SK-N-SH treated with all-trans-retinoic acid at 6 μM for 48 hours (cell line): Measurements from ENCODE around the gene MOGAT1.

Experiments
- ATAC-seq: fragments of 200-7000 bp; cut with Tn5 transposase; 3 replicates; pipeline ENCODE4 v1.9.1; 2020; ENCODE audit warnings: mild to moderate bottlenecking, moderate library complexity
- ARNTL ChIP-seq: fragments of 450-650 bp; formaldehyde crosslinking; IDR thresholded peaks from 2 replicates; pipeline ENCODE4 v1.5.0; 2020; ENCODE audit warnings: low read depth, mild to moderate bottlenecking, moderate library complexity, borderline replicate concordance
- BACH2 ChIP-seq: fragments of 250-450 bp; sonication (Bioruptor Pico); IDR thresholded peaks from 2 replicates; pipeline ENCODE4 v1.9.0; 2021; ENCODE audit warnings: mild to moderate bottlenecking, borderline replicate concordance
- CSDC2 ChIP-seq: fragments of 250-450 bp; sonication (Bioruptor Pico); IDR thresholded peaks from 2 replicates; pipeline ENCODE4 v1.5.0; 2020; ENCODE audit warnings: mild to moderate bottlenecking, moderate library complexity
- GLIS3 ChIP-seq: fragments of 250-450 bp; sonication (Bioruptor Pico); IDR thresholded peaks from 2 replicates; pipeline ENCODE4 v1.5.0; 2020; ENCODE audit warnings: mild to moderate bottlenecking, moderate library complexity
- ISL1 ChIP-seq: fragments of 250-450 bp; sonication (Bioruptor Pico); IDR thresholded peaks from 2 replicates; pipeline ENCODE4 v2.1.2; 2022; ENCODE audit warnings: mild to moderate bottlenecking, moderate library complexity
- OSR1 ChIP-seq: fragments of 250-450 bp; sonication (Bioruptor Pico); IDR thresholded peaks from 2 replicates; pipeline ENCODE4 v1.8.0; 2022; ENCODE audit warnings: moderate library complexity, mild to moderate bottlenecking, inconsistent platforms
- PPARA ChIP-seq: fragments of 250-450 bp; sonication (Bioruptor Pico); IDR thresholded peaks from 2 replicates; pipeline ENCODE4 v1.5.0; 2020; ENCODE audit warnings: mild to moderate bottlenecking, borderline replicate concordance
- RARB ChIP-seq: fragments of 250-450 bp; sonication (Bioruptor Pico); IDR thresholded peaks from 2 replicates; pipeline ENCODE4 v1.8.0; 2021; ENCODE audit warnings: mild to moderate bottlenecking, moderate library complexity
- SNAI2 ChIP-seq: fragments of 250-450 bp; sonication (Bioruptor Pico); IDR thresholded peaks from 2 replicates; pipeline ENCODE4 v1.5.0; 2020; ENCODE audit warnings: mild to moderate bottlenecking, moderate library complexity
- TCF4 ChIP-seq: fragments of 250-450 bp; sonication (Bioruptor Pico); IDR thresholded peaks from 2 replicates; pipeline ENCODE4 v1.8.0; 2021; ENCODE audit warnings: mild to moderate bottlenecking, moderate library complexity, borderline replicate concordance
- ZC3H10 ChIP-seq: fragments of 250-450 bp; sonication (Bioruptor Pico); IDR thresholded peaks from 2 replicates; pipeline ENCODE4 v1.5.1; 2021; ENCODE audit warnings: mild to moderate bottlenecking, moderate library complexity
- ZFP30 ChIP-seq: fragments of 450-650 bp; formaldehyde crosslinking; IDR thresholded peaks from 2 replicates; pipeline ENCODE4 v1.5.0; 2022; ENCODE audit warnings: mild to moderate bottlenecking, moderate library complexity
- ZNF565 ChIP-seq: fragments of 450-650 bp; formaldehyde crosslinking; conservative IDR thresholded peaks from 2 replicates; pipeline ENCODE4 v1.5.0; 2020; ENCODE audit warnings: low read depth, mild to moderate bottlenecking, moderate library complexity
- ZNF70 ChIP-seq: fragments of 450-650 bp; formaldehyde crosslinking; IDR thresholded peaks from 2 replicates; pipeline ENCODE4 v1.5.0; 2020; ENCODE audit warnings: mild to moderate bottlenecking, moderate library complexity
- ZNF8 ChIP-seq: fragments of 450-650 bp; formaldehyde crosslinking; IDR thresholded peaks from 2 replicates; pipeline ENCODE4 v1.5.0; 2020; ENCODE audit warnings: mild to moderate bottlenecking, moderate library complexity
- TF ChIP-seq, protein P1 (sequence below): fragments of 250-450 bp; sonication (Bioruptor Pico); IDR thresholded peaks from 2 replicates; pipeline ENCODE4 v1.5.1; 2021; ENCODE audit warnings: mild to moderate bottlenecking, moderate library complexity
- TF ChIP-seq, protein P2 (sequence below): fragments of 250-450 bp; sonication (Bioruptor Pico); IDR thresholded peaks from 2 replicates; pipeline ENCODE4 v1.5.0; 2020; ENCODE audit warnings: mild to moderate bottlenecking, moderate library complexity
- TF ChIP-seq, protein P3 (sequence below): fragments of 250-450 bp; sonication (Bioruptor Pico); IDR thresholded peaks from 2 replicates; pipeline ENCODE4 v1.8.0; 2021; ENCODE audit warnings: low read depth, mild to moderate bottlenecking, moderate library complexity, borderline replicate concordance
- TF ChIP-seq, protein P4 (sequence below): fragments of 250-450 bp; sonication (Bioruptor Pico); IDR thresholded peaks from 2 replicates; pipeline ENCODE4 v1.8.0; 2020; ENCODE audit warnings: mild to moderate bottlenecking, moderate library complexity, borderline replicate concordance

MOGAT1 gene

DNA sequence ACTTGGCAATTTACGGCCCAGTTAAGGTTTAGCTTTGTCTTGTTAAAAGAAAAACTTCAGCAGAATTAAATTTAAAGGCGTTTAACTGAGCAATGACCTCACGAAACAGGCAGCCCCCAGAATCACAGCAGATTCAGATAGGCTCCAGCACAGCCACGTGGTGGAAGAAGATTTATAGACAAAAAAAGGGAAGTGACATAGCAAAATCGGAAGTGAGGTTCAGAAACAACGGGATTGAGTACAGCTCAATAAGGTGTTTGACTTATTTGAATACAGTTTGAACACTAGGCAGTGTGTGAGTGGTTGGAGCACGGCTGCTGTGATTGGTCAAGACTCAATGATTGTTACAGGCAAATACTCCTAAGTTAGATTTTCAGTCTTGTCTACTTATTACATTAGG lies 79.8 kb downstream of the MOGAT1 start (continued):
- TF ChIP-seq, protein P1, sequence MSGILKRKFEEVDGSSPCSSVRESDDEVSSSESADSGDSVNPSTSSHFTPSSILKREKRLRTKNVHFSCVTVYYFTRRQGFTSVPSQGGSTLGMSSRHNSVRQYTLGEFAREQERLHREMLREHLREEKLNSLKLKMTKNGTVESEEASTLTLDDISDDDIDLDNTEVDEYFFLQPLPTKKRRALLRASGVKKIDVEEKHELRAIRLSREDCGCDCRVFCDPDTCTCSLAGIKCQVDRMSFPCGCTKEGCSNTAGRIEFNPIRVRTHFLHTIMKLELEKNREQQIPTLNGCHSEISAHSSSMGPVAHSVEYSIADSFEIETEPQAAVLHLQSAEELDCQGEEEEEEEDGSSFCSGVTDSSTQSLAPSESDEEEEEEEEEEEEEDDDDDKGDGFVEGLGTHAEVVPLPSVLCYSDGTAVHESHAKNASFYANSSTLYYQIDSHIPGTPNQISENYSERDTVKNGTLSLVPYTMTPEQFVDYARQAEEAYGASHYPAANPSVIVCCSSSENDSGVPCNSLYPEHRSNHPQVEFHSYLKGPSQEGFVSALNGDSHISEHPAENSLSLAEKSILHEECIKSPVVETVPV (CRISPR knock-in tag), result no peak

DNA sequence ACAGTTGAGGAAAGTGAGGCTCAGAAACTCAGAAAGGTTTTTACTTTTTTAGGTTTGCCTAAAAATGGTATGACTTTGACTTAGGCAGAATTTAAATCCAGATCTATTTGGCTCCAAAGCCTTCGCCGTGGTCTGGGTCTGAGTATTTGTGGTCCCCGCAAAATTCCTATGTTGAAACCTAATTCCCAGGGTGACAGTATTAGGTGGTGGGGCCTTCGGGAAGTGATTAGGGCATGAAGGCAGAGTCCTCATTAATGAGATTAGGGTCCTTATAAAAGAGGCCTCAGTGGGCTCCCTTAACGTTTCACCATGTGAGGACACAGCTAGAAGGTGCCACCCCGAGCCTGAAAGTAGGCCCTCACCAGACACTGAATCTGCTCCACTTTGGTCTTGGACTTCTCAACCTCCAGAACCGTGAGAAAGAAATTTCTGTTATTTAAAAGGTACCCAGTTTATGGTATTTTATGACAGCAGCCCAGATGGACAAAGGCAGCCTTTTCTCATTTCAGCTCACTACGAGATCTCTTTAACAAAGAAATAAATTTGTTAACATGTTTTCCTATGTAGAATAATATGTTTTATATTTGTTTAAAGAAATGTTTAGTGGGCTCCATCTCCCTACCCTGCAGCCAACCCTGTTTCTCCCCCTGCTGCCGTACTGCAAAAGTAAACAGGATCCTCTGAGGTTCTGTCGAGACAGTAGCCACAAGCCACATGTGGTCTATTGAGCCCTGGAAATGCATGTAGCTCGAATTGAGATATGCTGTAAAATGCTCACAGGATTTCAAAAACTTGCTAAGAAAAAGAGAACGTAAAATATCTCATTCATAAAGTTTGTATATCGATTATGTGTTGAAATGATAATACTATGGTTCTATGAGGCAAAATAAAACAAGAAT lies 80.6 kb downstream of the MOGAT1 start:
- TF ChIP-seq GLIS3 (CRISPR knock-in tag), result no peak
- no peak for TF ChIP-seq SNAI2 (CRISPR knock-in tag)
- no peak for TF ChIP-seq ISL1
- TF ChIP-seq ZNF70 (CRISPR knock-in tag), result no peak
- TF ChIP-seq ZFP30 (CRISPR knock-in tag), result no peak
- TF ChIP-seq CSDC2, result no peak
- TF ChIP-seq ZNF565 (CRISPR knock-in tag), result no peak
- no peak for TF ChIP-seq OSR1
- no peak for TF ChIP-seq RARB (CRISPR knock-in tag)
- no peak for TF ChIP-seq BACH2
- TF ChIP-seq ZC3H10 (CRISPR knock-in tag), result no peak
- TF ChIP-seq, protein P2, sequence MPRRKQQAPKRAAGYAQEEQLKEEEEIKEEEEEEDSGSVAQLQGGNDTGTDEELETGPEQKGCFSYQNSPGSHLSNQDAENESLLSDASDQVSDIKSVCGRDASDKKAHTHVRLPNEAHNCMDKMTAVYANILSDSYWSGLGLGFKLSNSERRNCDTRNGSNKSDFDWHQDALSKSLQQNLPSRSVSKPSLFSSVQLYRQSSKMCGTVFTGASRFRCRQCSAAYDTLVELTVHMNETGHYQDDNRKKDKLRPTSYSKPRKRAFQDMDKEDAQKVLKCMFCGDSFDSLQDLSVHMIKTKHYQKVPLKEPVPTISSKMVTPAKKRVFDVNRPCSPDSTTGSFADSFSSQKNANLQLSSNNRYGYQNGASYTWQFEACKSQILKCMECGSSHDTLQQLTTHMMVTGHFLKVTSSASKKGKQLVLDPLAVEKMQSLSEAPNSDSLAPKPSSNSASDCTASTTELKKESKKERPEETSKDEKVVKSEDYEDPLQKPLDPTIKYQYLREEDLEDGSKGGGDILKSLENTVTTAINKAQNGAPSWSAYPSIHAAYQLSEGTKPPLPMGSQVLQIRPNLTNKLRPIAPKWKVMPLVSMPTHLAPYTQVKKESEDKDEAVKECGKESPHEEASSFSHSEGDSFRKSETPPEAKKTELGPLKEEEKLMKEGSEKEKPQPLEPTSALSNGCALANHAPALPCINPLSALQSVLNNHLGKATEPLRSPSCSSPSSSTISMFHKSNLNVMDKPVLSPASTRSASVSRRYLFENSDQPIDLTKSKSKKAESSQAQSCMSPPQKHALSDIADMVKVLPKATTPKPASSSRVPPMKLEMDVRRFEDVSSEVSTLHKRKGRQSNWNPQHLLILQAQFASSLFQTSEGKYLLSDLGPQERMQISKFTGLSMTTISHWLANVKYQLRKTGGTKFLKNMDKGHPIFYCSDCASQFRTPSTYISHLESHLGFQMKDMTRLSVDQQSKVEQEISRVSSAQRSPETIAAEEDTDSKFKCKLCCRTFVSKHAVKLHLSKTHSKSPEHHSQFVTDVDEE (CRISPR knock-in tag), result no peak
- TF ChIP-seq ZNF8 (CRISPR knock-in tag), result no peak
- TF ChIP-seq, protein P3, sequence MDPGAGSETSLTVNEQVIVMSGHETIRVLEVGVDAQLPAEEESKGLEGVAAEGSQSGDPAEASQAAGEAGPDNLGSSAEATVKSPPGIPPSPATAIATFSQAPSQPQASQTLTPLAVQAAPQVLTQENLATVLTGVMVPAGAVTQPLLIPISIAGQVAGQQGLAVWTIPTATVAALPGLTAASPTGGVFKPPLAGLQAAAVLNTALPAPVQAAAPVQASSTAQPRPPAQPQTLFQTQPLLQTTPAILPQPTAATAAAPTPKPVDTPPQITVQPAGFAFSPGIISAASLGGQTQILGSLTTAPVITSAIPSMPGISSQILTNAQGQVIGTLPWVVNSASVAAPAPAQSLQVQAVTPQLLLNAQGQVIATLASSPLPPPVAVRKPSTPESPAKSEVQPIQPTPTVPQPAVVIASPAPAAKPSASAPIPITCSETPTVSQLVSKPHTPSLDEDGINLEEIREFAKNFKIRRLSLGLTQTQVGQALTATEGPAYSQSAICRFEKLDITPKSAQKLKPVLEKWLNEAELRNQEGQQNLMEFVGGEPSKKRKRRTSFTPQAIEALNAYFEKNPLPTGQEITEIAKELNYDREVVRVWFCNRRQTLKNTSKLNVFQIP, result no peak
- no peak for TF ChIP-seq ARNTL (CRISPR knock-in tag)
- no peak for TF ChIP-seq TCF4 (CRISPR knock-in tag)
- TF ChIP-seq, all 23 proteins: peak for 0
- ATAC-seq, result no peak

DNA sequence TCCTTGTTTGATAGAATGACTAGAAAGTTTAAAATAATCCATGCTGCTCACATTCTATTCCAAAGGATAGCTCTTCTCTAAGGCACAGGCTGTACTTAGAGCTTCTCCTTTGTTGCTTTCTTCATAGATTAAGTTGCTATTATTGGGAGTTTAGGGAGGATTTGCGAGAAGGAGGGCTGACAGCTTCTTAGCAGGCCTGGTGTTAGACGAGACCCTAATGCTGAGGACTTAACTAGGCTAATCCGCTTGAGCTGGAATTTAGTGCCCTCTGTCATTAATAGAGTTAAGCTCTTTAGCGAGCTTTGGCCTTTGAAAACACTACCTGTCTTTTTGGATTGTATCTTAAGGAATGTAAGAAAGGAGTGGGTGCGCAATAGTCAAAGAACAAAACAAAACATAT lies 81.3 kb downstream of the MOGAT1 start:
- TF ChIP-seq BACH2 (no peak), PPARA (CRISPR knock-in tag) (no peak), ARNTL (CRISPR knock-in tag) (no peak), CSDC2 (no peak), SNAI2 (CRISPR knock-in tag) (no peak), ZFP30 (CRISPR knock-in tag) (no peak), OSR1 (no peak)
- TF ChIP-seq, protein P3, result no peak
- TF ChIP-seq, protein P4, sequence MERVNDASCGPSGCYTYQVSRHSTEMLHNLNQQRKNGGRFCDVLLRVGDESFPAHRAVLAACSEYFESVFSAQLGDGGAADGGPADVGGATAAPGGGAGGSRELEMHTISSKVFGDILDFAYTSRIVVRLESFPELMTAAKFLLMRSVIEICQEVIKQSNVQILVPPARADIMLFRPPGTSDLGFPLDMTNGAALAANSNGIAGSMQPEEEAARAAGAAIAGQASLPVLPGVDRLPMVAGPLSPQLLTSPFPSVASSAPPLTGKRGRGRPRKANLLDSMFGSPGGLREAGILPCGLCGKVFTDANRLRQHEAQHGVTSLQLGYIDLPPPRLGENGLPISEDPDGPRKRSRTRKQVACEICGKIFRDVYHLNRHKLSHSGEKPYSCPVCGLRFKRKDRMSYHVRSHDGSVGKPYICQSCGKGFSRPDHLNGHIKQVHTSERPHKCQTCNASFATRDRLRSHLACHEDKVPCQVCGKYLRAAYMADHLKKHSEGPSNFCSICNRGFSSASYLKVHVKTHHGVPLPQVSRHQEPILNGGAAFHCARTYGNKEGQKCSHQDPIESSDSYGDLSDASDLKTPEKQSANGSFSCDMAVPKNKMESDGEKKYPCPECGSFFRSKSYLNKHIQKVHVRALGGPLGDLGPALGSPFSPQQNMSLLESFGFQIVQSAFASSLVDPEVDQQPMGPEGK (CRISPR knock-in tag), result no peak
- TF ChIP-seq, protein P2 (CRISPR knock-in tag), result no peak
- no peak for ATAC-seq
